Stimulated activated CD8-positive, alpha-beta memory T cell treated with anti-CD3 and anti-CD28 coated beads, Interleukin-2, amount 100 ng/mL, for 48 hours (primary cell): ENCODE data around the gene EMC6.

Experiments
- DNase-seq, 2 donors: peaks; one replicate each; pipeline ENCODE4 v3.0.0-alpha.2; 2020; ENCODE audit warnings: low read depth in 2 of 2

The EMC6 gene

GRCh38 chr17:3708366-3708765, 39.8 kb downstream of the EMC6 start:
- no peak for DNase-seq

DNA sequence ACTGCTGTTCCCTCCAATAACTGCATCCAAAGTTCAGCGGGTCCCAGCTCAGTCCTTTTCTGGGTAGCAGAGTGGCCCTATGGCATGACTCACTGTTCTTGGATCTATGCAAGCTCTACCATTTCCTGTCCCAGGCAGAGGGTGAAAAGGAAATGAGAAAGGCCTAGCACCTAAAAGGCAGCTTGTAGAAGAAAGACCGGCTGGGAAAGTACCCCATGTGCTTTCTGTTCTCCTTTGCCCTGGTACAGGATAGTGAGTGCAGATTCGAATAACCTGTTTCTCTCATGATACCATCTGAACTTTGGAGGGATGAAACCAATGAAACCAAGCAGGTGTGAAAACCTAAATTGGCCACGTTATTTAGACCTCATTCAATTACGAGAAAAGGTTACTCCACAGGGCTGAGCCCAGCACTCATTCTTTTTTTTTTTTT, 42.4 kb downstream of the EMC6 start:
- DNase-seq, result peak in 1 of 2 donors; percentile 44

- DNase-seq, result peak in 1 of 2 donors; percentile 33
These were observed 44.3 kb downstream of the EMC6 start for GRCh38 chr17:3712811-3713463.

GRCh38 chr17:3715296-3715695, 46.7 kb downstream of the EMC6 start:
- DNase-seq, result no peak

- no peak for DNase-seq
These were observed 49.6 kb downstream of the EMC6 start for GRCh38 chr17:3718201-3718600.

GRCh38 chr17:3719265-3719664, 50.7 kb downstream of the EMC6 start:
- DNase-seq, result no peak
